Pancreas (tissue), 10 donors: ENCODE results near the gene LZIC. TPM values are rescaled to one million over a fixed set of nuclear protein-coding genes. Genes with fewer than 3 reads are reported as not detected.

Experiments used
- ATAC-seq, 4 donors: fragments of 200-7000 bp; cut with Tn5 transposase; one replicate each; pipeline versions ENCODE4 v1.8.0 to v1.9.1; 2020; ENCODE audit warnings: mild to moderate bottlenecking in 4 of 4, moderate library complexity in 4 of 4
- DNase-seq, 6 donors: peaks; one replicate each; pipeline ENCODE4 v3.0.0-alpha.2; 2020
- FAIRE-seq: peaks from 2 replicates; lab custom pipeline; 2012; peaks lifted over from hg19 to GRCh38; lab: Jason Lieb, UNC
- H3K27ac ChIP-seq, 4 donors: fragments of 200-600 bp; sonication (generic); 1 replicate in 3 of 4; 2 replicates in 1 of 4; pipeline versions ENCODE4 v1.5.0 to v1.8.0; 2020
- H3K27me3 ChIP-seq, 4 donors: fragments of 200-600 bp; one replicate each; pipeline ENCODE4 v1.8.0; 2021
- H3K36me3 ChIP-seq, 3 donors: fragments of 200-600 bp; sonication (generic) in 1 of 3; one replicate each; pipeline versions ENCODE4 v1.5.0 to v1.8.0; 2020 to 2021
- H3K4me1 ChIP-seq, 3 donors: fragments of 200-600 bp; one replicate each; pipeline ENCODE4 v1.8.0; 2021
- H3K4me3 ChIP-seq, 4 donors: fragments of 200-600 bp; sonication (generic) in 2 of 4; one replicate each; pipeline versions ENCODE4 v1.5.0 to v1.8.0; 2020 to 2021
- H3K9me3 ChIP-seq, 4 donors: fragments of 200-600 bp; one replicate each; pipeline ENCODE4 v1.8.0; 2021
- WGBS, 2 donors: extraction: QIAGEN DNeasy Blood & Tissue Kit; methylation state at CpG; one replicate each; pipeline ENCODE4 v1.1.7; 2013; 5-methylcytosine and 5-hydroxymethylcytosine counted together
- intact Hi-C, 3 donors: fragments of 100-400 bp; cut with DNase I; formaldehyde crosslinking; loops; one replicate each; pipeline versions ENCODE4 v1.11.1 to v1.14.2; 2022
- polyA plus RNA-seq, 2 donors: library from polyadenylated mRNA; stranded (reverse); fragments of 200-250 nt; gene quantifications; one replicate each; pipeline ENCODE4 v1.2.3, GENCODE V29; 2013
- total RNA-seq, 6 donors: library from RNA; stranded (reverse); fragmentation: NEBNext Ultra II Directional in 4 of 6; extraction: Animal tissue kit (Norgen Biotek cat#: 25700) in 4 of 6; gene quantifications; one replicate each; pipeline versions ENCODE4 v1.2.1 to v1.2.4, GENCODE V29; 2021 to 2023
- TF ChIP-seq, protein P1 (sequence below), 4 donors: fragments of 200-600 bp; sonication (generic) in 3 of 4; IDR thresholded peaks; one replicate each; pipeline versions ENCODE4 v1.5.0 to v1.8.0; 2021; ENCODE audit warnings: antibody characterized with exemption in 4 of 4
- donor health status: healthy with polysubstance abuse.
- donor health status: DM: no; HTN: no; CAD: no; lungs with moderate emphysema.
- donor health status: DM: no; HTN: no; CAD: no.
- donor health status: control.
- donor health status: control.
- donor health status: Bipolar disorder and iron deficiency.
- donor health status: DM: yes; HTN: yes; CAD: no.
- donor health status: DM: no; HTN: no; CAD: no.
- donor health status: DM: no; HTN: no; CAD: no.
- donor health status: DM: yes; HTN: yes; CAD: no.

The LZIC gene
- total and polyA plus RNA-seq, 8 donors: 5.5 to 19.6 (median 11.7) TPM

DNA sequence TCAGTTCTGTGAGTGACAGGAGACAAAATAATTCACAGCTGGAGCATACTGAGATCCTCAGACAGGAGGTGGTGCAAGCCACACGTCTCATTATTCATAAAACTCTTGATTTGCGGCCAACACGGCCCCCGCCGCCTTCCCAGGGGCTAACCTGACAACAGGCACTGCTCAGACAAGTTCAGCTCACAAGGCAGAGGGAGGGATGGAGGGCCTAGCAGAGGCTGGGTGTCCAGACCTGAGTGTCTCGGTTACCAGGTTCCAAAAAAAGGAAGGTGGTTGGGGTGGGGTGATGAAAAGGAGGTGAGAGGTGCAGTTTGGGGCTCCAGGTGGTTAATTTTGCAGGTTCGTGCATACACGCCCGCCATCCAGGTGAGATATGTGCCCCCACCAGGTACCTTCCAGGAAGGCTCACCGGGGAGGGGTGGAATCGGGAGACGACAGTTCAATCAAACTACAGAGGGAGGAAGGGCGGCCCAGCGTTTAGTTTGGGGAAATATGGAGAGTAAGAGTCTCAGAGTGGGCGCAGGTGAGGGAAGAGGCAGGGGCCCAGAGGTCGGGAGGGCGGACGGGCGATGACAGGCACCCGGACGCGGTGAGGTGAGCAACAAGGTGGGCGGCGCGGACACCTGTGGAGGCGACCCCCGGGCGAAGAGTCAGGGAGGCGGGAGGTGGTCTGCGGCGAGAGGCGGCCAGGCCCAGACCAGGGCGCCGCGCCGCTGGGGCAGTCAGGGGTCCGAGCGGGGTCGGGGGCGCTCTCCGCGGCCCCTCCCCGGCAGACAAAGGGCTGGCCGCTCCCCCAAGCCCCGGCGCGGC lies 33.8 kb downstream of the LZIC start:
- no peak for ATAC-seq
- FAIRE-seq: no peak
- TF ChIP-seq, protein P1, sequence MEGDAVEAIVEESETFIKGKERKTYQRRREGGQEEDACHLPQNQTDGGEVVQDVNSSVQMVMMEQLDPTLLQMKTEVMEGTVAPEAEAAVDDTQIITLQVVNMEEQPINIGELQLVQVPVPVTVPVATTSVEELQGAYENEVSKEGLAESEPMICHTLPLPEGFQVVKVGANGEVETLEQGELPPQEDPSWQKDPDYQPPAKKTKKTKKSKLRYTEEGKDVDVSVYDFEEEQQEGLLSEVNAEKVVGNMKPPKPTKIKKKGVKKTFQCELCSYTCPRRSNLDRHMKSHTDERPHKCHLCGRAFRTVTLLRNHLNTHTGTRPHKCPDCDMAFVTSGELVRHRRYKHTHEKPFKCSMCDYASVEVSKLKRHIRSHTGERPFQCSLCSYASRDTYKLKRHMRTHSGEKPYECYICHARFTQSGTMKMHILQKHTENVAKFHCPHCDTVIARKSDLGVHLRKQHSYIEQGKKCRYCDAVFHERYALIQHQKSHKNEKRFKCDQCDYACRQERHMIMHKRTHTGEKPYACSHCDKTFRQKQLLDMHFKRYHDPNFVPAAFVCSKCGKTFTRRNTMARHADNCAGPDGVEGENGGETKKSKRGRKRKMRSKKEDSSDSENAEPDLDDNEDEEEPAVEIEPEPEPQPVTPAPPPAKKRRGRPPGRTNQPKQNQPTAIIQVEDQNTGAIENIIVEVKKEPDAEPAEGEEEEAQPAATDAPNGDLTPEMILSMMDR (IDR thresholded peaks at IDR 0.05): no peak
- Histone ChIP-seq H3K27ac (peak overlapping the region; percentile 54 to 69 (median 56)), H3K4me1 (peaks cover 4 to 18% (median 7%) of the 10 kb centered on the region in 3 donors), H3K36me3 (no peaks in the 10 kb centered on the region), H3K9me3 (no peaks in the 10 kb centered on the region), H3K27me3 (no peaks in the 10 kb centered on the region), H3K4me3 (peak overlapping the region; percentile 49 to 88 (median 70))
- DNase-seq: peak in 5 of 6 donors; percentile 34 to 83 (median 51)
- intact Hi-C loops: no loop called here
- 0 to 2% methylated on average over 27 to 47 of the region's 47 CpGs for WGBS, 2 donors

DNA sequence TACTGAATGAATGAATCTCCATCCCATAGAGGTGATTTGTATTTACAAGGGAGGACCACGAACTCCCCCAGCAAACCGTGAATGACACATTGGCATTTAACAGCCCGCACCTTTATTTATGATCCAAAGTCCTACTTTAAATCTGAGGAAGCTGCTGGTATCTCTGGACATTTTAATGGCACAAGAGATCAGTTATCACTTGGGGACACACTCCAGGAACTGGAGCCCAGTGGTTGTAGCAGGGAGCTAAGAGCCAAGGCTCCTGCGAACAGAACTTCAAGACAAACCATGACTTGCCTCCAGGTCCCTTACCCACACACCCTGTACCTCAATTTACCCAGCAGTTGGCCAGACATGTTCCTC lies 34.3 kb downstream of the LZIC start:
- Histone ChIP-seq H3K27ac (peak overlapping the region in 2 of 4 donors; percentile 57 to 69), H3K27me3 (no peaks in the 10 kb centered on the region), H3K36me3 (no peaks in the 10 kb centered on the region), H3K4me3 (peak overlapping the region in 3 of 4 donors; percentile 63 to 88 (median 77)), H3K4me1 (peaks cover 4 to 14% (median 4%) of the 10 kb centered on the region in 3 donors), H3K9me3 (no peaks in the 10 kb centered on the region)
- FAIRE-seq (no peak), ATAC-seq (no peak), DNase-seq (no peak)
- TF ChIP-seq, protein P1 (IDR thresholded peaks at IDR 0.05): no peak
- WGBS, 2 donors: 23 to 24% methylated on average over 4 of the region's 4 CpGs
- intact Hi-C loops: no loop called here

DNA sequence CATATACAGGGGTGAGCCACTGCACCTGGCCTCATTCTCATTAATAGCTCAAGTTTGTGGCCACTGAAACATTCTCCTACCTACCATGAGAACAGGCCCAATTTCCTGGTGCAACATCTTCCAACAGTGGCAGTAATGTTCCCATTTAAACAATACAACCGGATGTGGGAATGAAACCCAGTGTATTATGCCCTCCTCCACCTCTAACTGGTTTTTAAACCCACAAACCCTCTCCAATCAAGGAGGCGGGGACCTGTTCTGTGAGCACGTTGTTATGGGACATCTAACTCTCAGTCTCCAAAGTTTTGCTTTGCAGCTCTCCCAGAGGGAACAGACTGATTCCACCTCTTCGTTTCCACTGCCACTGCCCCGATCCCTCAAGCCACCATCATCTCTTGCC lies 35.8 kb downstream of the LZIC start:
- DNase-seq (no peak), FAIRE-seq (no peak), ATAC-seq (no peak)
- H3K36me3 ChIP-seq: no peaks in the 10 kb centered on the region
- H3K27ac ChIP-seq: no peak overlapping the region
- intact Hi-C loops: no loop called here
- no peak overlapping the region for H3K4me3 ChIP-seq
- peaks cover 4 to 17% (median 4%) of the 10 kb centered on the region in 3 donors for H3K4me1 ChIP-seq
- H3K27me3 ChIP-seq: no peaks in the 10 kb centered on the region
- WGBS, 2 donors: 72 to 79% methylated on average over 5 of the region's 5 CpGs
- H3K9me3 ChIP-seq: no peaks in the 10 kb centered on the region
- TF ChIP-seq, protein P1 (IDR thresholded peaks at IDR 0.05): no peak

DNA sequence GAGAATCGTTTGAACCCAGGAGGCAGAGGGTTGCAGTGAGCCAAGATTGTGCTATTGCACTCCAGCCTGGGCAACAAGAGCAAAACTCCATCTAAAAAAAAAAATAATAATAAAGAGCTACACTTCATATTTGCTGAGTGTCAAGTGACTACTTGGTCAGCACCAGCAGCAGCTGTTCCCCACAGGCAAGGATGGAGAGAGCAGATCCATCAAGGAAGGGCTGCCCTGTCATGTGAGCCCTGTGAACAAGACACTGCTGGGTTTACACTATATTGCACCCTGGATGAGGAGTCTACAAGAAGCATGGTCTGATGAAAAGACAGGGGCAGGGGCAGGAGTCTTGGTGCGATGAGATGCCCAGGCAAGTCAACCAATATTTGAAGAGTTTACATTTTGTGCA lies 36.7 kb downstream of the LZIC start:
- WGBS, 2 donors: 92 to 100% methylated on average over 2 of the region's 2 CpGs
- no peak for ATAC-seq
- intact Hi-C loops: no loop called here

More for the DNA sequence above, 36.7 kb downstream of the LZIC start:
- H3K27me3 ChIP-seq: no peaks in the 10 kb centered on the region
- DNase-seq (no peak), FAIRE-seq (no peak)
- H3K9me3 ChIP-seq: no peaks in the 10 kb centered on the region
- H3K4me3 ChIP-seq: no peak overlapping the region
- H3K4me1 ChIP-seq: peaks cover 7 to 25% (median 12%) of the 10 kb centered on the region in 3 donors
- no peak overlapping the region for H3K27ac ChIP-seq
- H3K36me3 ChIP-seq: no peaks in the 10 kb centered on the region
- TF ChIP-seq, protein P1 (IDR thresholded peaks at IDR 0.05): no peak
